HCT116 (cell line): ENCODE measurements around the gene ACTG1.

Experiments used
- CBX3 ChIP-seq: IDR thresholded peaks from 2 replicates; pipeline ENCODE4 v1.6.1; 2012; ENCODE audit warnings: low read depth
- CTCF ChIP-seq, 3 experiments: fragments of 200-600 bp in 1 of 3; sonication (generic) in 1 of 3; IDR thresholded peaks in 2 of 3; conservative IDR thresholded peaks in 1 of 3; 2 replicates each; pipeline ENCODE4 v1.5.1; 2012 to 2017; ENCODE audit warnings: low read depth in 2 of 3, low read length in 2 of 3, antibody characterized with exemption in 1 of 3, borderline replicate concordance in 1 of 3, control low read depth in 1 of 3, mild to moderate bottlenecking in 1 of 3, mixed read lengths in 1 of 3, mixed run types in 1 of 3, moderate library complexity in 1 of 3; ENCODE audit not compliant: insufficient read depth in 1 of 3
- EZH2 ChIP-seq: fragments of 200-600 bp; sonication (generic); IDR thresholded peaks from 2 replicates; pipeline ENCODE4 v1.6.1; 2017; ENCODE audit warnings: antibody characterized with exemption, mixed run types
- EZH2phosphoT487 ChIP-seq: fragments of 200-600 bp; IDR thresholded peaks from 2 replicates; pipeline ENCODE4 v1.6.1; 2018; ENCODE audit warnings: antibody characterized with exemption, borderline replicate concordance
- JUND ChIP-seq: IDR thresholded peaks from 2 replicates; pipeline ENCODE4 v1.6.1; 2012
- POLR2A ChIP-seq: IDR thresholded peaks from 2 replicates; pipeline ENCODE4 v1.7.0; 2011; ENCODE audit warnings: borderline replicate concordance; ENCODE audit not compliant: insufficient read depth, insufficient read length; ENCODE audit errors: extremely low read depth
- SIN3A ChIP-seq: IDR thresholded peaks from 2 replicates; pipeline ENCODE4 v1.6.1; 2012; ENCODE audit warnings: low read depth
- TCF7L2 ChIP-seq: IDR thresholded peaks from 2 replicates; pipeline ENCODE4 v1.7.0; 2011; ENCODE audit warnings: borderline replicate concordance, inconsistent platforms; ENCODE audit not compliant: insufficient read depth, insufficient read length; ENCODE audit errors: extremely low read depth
- ZNF274 ChIP-seq: fragments of 200-500 bp; sonication (Bioruptor generic); IDR thresholded peaks from 2 replicates; pipeline ENCODE4 v1.6.1; 2014; ENCODE audit warnings: mild to moderate bottlenecking, low read depth, low read length, inconsistent platforms
- TF ChIP-seq, protein P1 (sequence below): IDR thresholded peaks from 2 replicates; pipeline ENCODE4 v1.6.1; 2012
- TF ChIP-seq, protein P2 (sequence below): IDR thresholded peaks from 2 replicates; pipeline ENCODE4 v1.6.1; 2011; ENCODE audit warnings: mild to moderate bottlenecking, low read length, moderate library complexity; ENCODE audit not compliant: insufficient replicate concordance; ENCODE audit errors: extremely low read depth
- TF ChIP-seq, protein P3 (sequence below): IDR thresholded peaks from 2 replicates; pipeline ENCODE4 v1.6.1; 2012; ENCODE audit warnings: low read depth
- TF ChIP-seq, protein P4 (sequence below): IDR thresholded peaks from 2 replicates; pipeline ENCODE4 v1.6.1; 2012

- TF ChIP-seq JUND = no peak
- no peak for TF ChIP-seq CTCF (IDR thresholded peaks at IDR 0.05 in 2 of 3, conservative IDR thresholded peaks at IDR 0.05 in 1 of 3; ENCODE audit: borderline replicate concordance in 1 of 3, insufficient read depth in 1 of 3, low read depth in 2 of 3, low read length in 2 of 3)
- no peak for TF ChIP-seq EZH2
- TF ChIP-seq EZH2phosphoT487 = no peak
- TF ChIP-seq ZNF274 = no peak
- TF ChIP-seq, protein P1, sequence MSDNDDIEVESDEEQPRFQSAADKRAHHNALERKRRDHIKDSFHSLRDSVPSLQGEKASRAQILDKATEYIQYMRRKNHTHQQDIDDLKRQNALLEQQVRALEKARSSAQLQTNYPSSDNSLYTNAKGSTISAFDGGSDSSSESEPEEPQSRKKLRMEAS = no peak
- TF ChIP-seq TCF7L2 = no peak
- no peak for TF ChIP-seq POLR2A
- TF ChIP-seq, protein P2, sequence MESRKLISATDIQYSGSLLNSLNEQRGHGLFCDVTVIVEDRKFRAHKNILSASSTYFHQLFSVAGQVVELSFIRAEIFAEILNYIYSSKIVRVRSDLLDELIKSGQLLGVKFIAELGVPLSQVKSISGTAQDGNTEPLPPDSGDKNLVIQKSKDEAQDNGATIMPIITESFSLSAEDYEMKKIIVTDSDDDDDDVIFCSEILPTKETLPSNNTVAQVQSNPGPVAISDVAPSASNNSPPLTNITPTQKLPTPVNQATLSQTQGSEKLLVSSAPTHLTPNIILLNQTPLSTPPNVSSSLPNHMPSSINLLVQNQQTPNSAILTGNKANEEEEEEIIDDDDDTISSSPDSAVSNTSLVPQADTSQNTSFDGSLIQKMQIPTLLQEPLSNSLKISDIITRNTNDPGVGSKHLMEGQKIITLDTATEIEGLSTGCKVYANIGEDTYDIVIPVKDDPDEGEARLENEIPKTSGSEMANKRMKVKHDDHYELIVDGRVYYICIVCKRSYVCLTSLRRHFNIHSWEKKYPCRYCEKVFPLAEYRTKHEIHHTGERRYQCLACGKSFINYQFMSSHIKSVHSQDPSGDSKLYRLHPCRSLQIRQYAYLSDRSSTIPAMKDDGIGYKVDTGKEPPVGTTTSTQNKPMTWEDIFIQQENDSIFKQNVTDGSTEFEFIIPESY = no peak
- TF ChIP-seq CBX3 = no peak
- TF ChIP-seq, protein P3, sequence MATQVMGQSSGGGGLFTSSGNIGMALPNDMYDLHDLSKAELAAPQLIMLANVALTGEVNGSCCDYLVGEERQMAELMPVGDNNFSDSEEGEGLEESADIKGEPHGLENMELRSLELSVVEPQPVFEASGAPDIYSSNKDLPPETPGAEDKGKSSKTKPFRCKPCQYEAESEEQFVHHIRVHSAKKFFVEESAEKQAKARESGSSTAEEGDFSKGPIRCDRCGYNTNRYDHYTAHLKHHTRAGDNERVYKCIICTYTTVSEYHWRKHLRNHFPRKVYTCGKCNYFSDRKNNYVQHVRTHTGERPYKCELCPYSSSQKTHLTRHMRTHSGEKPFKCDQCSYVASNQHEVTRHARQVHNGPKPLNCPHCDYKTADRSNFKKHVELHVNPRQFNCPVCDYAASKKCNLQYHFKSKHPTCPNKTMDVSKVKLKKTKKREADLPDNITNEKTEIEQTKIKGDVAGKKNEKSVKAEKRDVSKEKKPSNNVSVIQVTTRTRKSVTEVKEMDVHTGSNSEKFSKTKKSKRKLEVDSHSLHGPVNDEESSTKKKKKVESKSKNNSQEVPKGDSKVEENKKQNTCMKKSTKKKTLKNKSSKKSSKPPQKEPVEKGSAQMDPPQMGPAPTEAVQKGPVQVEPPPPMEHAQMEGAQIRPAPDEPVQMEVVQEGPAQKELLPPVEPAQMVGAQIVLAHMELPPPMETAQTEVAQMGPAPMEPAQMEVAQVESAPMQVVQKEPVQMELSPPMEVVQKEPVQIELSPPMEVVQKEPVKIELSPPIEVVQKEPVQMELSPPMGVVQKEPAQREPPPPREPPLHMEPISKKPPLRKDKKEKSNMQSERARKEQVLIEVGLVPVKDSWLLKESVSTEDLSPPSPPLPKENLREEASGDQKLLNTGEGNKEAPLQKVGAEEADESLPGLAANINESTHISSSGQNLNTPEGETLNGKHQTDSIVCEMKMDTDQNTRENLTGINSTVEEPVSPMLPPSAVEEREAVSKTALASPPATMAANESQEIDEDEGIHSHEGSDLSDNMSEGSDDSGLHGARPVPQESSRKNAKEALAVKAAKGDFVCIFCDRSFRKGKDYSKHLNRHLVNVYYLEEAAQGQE = no peak
- no peak for TF ChIP-seq SIN3A
- TF ChIP-seq, protein P4, sequence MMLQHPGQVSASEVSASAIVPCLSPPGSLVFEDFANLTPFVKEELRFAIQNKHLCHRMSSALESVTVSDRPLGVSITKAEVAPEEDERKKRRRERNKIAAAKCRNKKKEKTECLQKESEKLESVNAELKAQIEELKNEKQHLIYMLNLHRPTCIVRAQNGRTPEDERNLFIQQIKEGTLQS = no peak
Observed at GRCh38 chr17:81556863-81557262, 44.3 kb upstream of the ACTG1 start.
